HEK293 (cell line): Measurements from ENCODE around the gene MS4A4A.

ENCODE experiments used
- CTCF ChIA-PET: fragments of 350-600 bp; formaldehyde crosslinking; extraction: SDS; loops from one replicate; lab custom pipeline; 2021; ENCODE audit warnings: antibody characterized with exemption; lab: Yijun Ruan, JAX
- POLR2A ChIA-PET: fragments of 300-600 bp; formaldehyde crosslinking; extraction: SDS; loops from one replicate; lab custom pipeline; 2020; ENCODE audit warnings: antibody characterized with exemption, inconsistent platforms; lab: Yijun Ruan, JAX
- H3K27ac ChIP-seq: fragments of 200-500 bp; sonication (Bioruptor generic); 2 replicates; pipeline ENCODE4 v1.5.1; 2014; ENCODE audit warnings: low read depth, low read length, control low read depth, inconsistent platforms; ENCODE audit errors: extremely low read depth
- H3K36me3 ChIP-seq, 2 experiments: fragments of 200-500 bp in 1 of 2; sonication (Bioruptor generic) in 1 of 2; 1 replicate in 1 of 2; 2 replicates in 1 of 2; pipeline ENCODE4 v1.5.1; 2014 to 2017; ENCODE audit warnings: inconsistent platforms in 2 of 2, low read length in 2 of 2; ENCODE audit not compliant: control insufficient read depth in 2 of 2, insufficient read depth in 1 of 2
- H3K4me1 ChIP-seq: fragments of 200-500 bp; sonication (Bioruptor generic); 2 replicates; pipeline ENCODE4 v1.5.1; 2014; ENCODE audit warnings: mild to moderate bottlenecking, low read length, inconsistent platforms; ENCODE audit not compliant: control insufficient read depth, insufficient read depth
- H3K4me3 ChIP-seq: 2 replicates; pipeline ENCODE4 v1.5.1; 2011; ENCODE audit warnings: low read depth, mild to moderate bottlenecking, control low read depth, low read length, moderate library complexity
- H3K9me3 ChIP-seq: fragments of 200-500 bp; sonication (Bioruptor generic); 2 replicates; pipeline ENCODE4 v1.5.1; 2014; ENCODE audit warnings: low read depth, low read length, inconsistent platforms; ENCODE audit not compliant: control insufficient read depth, insufficient read depth
- KLF9 ChIP-seq: fragments of 450-650 bp; formaldehyde crosslinking; IDR thresholded peaks from 2 replicates; pipeline ENCODE4 v1.5.1; 2016; ENCODE audit warnings: missing biosample characterization, missing genetic modification characterization, low read depth
- SP3 ChIP-seq: fragments of 450-650 bp; formaldehyde crosslinking; IDR thresholded peaks from 2 replicates; pipeline ENCODE4 v1.5.1; 2016; ENCODE audit warnings: missing biosample characterization, missing genetic modification characterization
- ZBTB48 ChIP-seq: fragments of 450-650 bp; formaldehyde crosslinking; IDR thresholded peaks from 2 replicates; pipeline ENCODE4 v1.5.1; 2016; ENCODE audit warnings: missing biosample characterization, missing genetic modification characterization
- ZFP3 ChIP-seq: fragments of 450-650 bp; formaldehyde crosslinking; IDR thresholded peaks from 2 replicates; pipeline ENCODE4 v1.5.1; 2016; ENCODE audit warnings: low read depth, missing biosample characterization, missing genetic modification characterization
- ZNF138 ChIP-seq: fragments of 450-650 bp; formaldehyde crosslinking; IDR thresholded peaks from 2 replicates; pipeline ENCODE4 v1.5.1; 2016; ENCODE audit warnings: missing biosample characterization, missing genetic modification characterization, borderline replicate concordance
- ZNF19 ChIP-seq: fragments of 450-650 bp; formaldehyde crosslinking; IDR thresholded peaks from 2 replicates; pipeline ENCODE4; 2016; ENCODE audit warnings: missing biosample characterization, missing genetic modification characterization, low read depth
- ZNF202 ChIP-seq: fragments of 450-650 bp; formaldehyde crosslinking; IDR thresholded peaks from 2 replicates; pipeline ENCODE4 v1.5.1; 2016; ENCODE audit warnings: missing biosample characterization, missing genetic modification characterization, borderline replicate concordance
- ZNF239 ChIP-seq: fragments of 450-650 bp; formaldehyde crosslinking; IDR thresholded peaks from 2 replicates; pipeline ENCODE4 v1.5.1; 2016; ENCODE audit warnings: missing biosample characterization, missing genetic modification characterization
- ZNF266 ChIP-seq: fragments of 450-650 bp; formaldehyde crosslinking; IDR thresholded peaks from 2 replicates; pipeline ENCODE4 v1.5.1; 2016; ENCODE audit warnings: missing biosample characterization, missing genetic modification characterization, low read depth
- ZNF350 ChIP-seq: fragments of 450-650 bp; formaldehyde crosslinking; IDR thresholded peaks from 2 replicates; pipeline ENCODE4 v1.5.0; 2017; ENCODE audit warnings: missing biosample characterization, mild to moderate bottlenecking, missing genetic modification characterization
- ZNF473 ChIP-seq: fragments of 450-650 bp; formaldehyde crosslinking; IDR thresholded peaks from 2 replicates; pipeline ENCODE4 v1.5.1; 2017; ENCODE audit warnings: missing biosample characterization, missing genetic modification characterization
- ZNF626 ChIP-seq: fragments of 450-650 bp; sonication (Bioruptor Pico); formaldehyde crosslinking; IDR thresholded peaks from 2 replicates; pipeline ENCODE4 v1.5.1; 2018; ENCODE audit warnings: missing biosample characterization, missing genetic modification characterization, inconsistent platforms
- TF ChIP-seq, protein P1 (sequence below): fragments of 450-650 bp; formaldehyde crosslinking; conservative IDR thresholded peaks from 2 replicates; pipeline ENCODE4 v1.5.1; 2016; ENCODE audit warnings: low read depth, missing biosample characterization, missing genetic modification characterization
- TF ChIP-seq, protein P2 (sequence below): fragments of 450-650 bp; formaldehyde crosslinking; IDR thresholded peaks from 2 replicates; pipeline ENCODE4 v1.5.1; 2016; ENCODE audit warnings: missing biosample characterization, missing genetic modification characterization
- TF ChIP-seq, protein P3 (sequence below): fragments of 450-650 bp; formaldehyde crosslinking; IDR thresholded peaks from 2 replicates; pipeline ENCODE4 v1.5.1; 2016; ENCODE audit warnings: missing biosample characterization, missing genetic modification characterization
- TF ChIP-seq, protein P4 (sequence below): fragments of 450-650 bp; formaldehyde crosslinking; IDR thresholded peaks from 2 replicates; pipeline ENCODE4 v1.5.1; 2017; ENCODE audit warnings: missing biosample characterization, missing genetic modification characterization
- TF ChIP-seq, protein P5 (sequence below): fragments of 450-650 bp; formaldehyde crosslinking; IDR thresholded peaks from 2 replicates; pipeline ENCODE4 v1.5.1; 2016; ENCODE audit warnings: missing biosample characterization, missing genetic modification characterization
- TF ChIP-seq, protein P6 (sequence below): fragments of 450-650 bp; formaldehyde crosslinking; conservative IDR thresholded peaks from 2 replicates; pipeline ENCODE4 v1.5.1; 2016; ENCODE audit warnings: low read depth, missing biosample characterization, missing genetic modification characterization

MS4A4A gene

DNA sequence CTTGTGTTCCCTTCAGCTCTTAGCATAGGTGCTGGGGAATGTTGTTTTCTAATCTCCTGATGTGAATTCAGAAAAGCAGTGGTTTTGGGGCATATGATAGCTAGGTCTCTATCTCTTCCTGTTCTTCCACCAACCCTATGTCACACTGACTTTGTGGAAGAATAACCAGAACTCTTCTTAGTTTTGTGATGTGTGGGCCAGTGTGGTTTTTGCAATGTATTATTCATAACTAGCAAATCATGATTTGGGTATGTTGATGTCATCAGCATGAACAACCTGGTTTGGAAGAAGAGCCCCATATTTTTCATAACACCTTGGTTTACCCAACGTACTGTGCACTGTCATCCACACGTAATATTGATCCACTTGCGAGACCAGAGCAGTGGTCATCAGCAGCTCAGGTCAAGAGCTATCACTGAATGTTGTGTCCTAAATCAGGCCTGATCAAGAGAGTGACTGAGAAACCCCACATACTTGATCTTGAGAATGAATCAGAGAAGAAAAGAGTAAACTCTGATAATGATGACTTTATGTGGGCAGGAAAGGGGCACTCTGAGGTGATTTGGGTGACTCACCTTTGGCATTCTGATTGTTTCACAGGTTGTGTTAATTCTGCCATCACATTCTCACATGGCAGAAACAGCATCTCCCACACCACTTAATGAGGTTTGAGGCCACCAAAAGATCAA lies 27.2 kb downstream of the MS4A4A start:
- Histone ChIP-seq H3K27ac (no peak overlapping the region), H3K36me3 (no peaks in the 10 kb centered on the region), H3K9me3 (no peaks in the 10 kb centered on the region), H3K4me3 (no peak overlapping the region), H3K4me1 (no peaks in the 10 kb centered on the region)
- POLR2A ChIA-PET: no interaction called here
- CTCF ChIA-PET: no interaction called here
- TF ChIP-seq ZNF138 (tag by site-specific recombination) (no peak), ZFP3 (tag by site-specific recombination) (no peak), ZNF266 (tag by site-specific recombination) (no peak), ZNF239 (tag by site-specific recombination) (no peak), ZNF473 (tag by site-specific recombination) (no peak), ZNF626 (tag by site-specific recombination) (no peak), KLF9 (no peak), ZNF202 (tag by site-specific recombination) (no peak), ZNF19 (no peak), SP3 (tag by site-specific recombination) (no peak), ZNF350 (tag by site-specific recombination) (no peak), ZBTB48 (no peak)
- TF ChIP-seq, protein P1, sequence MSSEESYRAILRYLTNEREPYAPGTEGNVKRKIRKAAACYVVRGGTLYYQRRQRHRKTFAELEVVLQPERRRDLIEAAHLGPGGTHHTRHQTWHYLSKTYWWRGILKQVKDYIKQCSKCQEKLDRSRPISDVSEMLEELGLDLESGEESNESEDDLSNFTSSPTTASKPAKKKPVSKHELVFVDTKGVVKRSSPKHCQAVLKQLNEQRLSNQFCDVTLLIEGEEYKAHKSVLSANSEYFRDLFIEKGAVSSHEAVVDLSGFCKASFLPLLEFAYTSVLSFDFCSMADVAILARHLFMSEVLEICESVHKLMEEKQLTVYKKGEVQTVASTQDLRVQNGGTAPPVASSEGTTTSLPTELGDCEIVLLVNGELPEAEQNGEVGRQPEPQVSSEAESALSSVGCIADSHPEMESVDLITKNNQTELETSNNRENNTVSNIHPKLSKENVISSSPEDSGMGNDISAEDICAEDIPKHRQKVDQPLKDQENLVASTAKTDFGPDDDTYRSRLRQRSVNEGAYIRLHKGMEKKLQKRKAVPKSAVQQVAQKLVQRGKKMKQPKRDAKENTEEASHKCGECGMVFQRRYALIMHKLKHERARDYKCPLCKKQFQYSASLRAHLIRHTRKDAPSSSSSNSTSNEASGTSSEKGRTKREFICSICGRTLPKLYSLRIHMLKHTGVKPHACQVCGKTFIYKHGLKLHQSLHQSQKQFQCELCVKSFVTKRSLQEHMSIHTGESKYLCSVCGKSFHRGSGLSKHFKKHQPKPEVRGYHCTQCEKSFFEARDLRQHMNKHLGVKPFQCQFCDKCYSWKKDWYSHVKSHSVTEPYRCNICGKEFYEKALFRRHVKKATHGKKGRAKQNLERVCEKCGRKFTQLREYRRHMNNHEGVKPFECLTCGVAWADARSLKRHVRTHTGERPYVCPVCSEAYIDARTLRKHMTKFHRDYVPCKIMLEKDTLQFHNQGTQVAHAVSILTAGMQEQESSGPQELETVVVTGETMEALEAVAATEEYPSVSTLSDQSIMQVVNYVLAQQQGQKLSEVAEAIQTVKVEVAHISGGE: no peak
- TF ChIP-seq, protein P2, sequence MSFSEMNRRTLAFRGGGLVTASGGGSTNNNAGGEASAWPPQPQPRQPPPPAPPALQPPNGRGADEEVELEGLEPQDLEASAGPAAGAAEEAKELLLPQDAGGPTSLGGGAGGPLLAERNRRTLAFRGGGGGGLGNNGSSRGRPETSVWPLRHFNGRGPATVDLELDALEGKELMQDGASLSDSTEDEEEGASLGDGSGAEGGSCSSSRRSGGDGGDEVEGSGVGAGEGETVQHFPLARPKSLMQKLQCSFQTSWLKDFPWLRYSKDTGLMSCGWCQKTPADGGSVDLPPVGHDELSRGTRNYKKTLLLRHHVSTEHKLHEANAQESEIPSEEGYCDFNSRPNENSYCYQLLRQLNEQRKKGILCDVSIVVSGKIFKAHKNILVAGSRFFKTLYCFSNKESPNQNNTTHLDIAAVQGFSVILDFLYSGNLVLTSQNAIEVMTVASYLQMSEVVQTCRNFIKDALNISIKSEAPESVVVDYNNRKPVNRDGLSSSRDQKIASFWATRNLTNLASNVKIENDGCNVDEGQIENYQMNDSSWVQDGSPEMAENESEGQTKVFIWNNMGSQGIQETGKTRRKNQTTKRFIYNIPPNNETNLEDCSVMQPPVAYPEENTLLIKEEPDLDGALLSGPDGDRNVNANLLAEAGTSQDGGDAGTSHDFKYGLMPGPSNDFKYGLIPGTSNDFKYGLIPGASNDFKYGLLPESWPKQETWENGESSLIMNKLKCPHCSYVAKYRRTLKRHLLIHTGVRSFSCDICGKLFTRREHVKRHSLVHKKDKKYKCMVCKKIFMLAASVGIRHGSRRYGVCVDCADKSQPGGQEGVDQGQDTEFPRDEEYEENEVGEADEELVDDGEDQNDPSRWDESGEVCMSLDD (tag by site-specific recombination): no peak
- TF ChIP-seq, protein P3, sequence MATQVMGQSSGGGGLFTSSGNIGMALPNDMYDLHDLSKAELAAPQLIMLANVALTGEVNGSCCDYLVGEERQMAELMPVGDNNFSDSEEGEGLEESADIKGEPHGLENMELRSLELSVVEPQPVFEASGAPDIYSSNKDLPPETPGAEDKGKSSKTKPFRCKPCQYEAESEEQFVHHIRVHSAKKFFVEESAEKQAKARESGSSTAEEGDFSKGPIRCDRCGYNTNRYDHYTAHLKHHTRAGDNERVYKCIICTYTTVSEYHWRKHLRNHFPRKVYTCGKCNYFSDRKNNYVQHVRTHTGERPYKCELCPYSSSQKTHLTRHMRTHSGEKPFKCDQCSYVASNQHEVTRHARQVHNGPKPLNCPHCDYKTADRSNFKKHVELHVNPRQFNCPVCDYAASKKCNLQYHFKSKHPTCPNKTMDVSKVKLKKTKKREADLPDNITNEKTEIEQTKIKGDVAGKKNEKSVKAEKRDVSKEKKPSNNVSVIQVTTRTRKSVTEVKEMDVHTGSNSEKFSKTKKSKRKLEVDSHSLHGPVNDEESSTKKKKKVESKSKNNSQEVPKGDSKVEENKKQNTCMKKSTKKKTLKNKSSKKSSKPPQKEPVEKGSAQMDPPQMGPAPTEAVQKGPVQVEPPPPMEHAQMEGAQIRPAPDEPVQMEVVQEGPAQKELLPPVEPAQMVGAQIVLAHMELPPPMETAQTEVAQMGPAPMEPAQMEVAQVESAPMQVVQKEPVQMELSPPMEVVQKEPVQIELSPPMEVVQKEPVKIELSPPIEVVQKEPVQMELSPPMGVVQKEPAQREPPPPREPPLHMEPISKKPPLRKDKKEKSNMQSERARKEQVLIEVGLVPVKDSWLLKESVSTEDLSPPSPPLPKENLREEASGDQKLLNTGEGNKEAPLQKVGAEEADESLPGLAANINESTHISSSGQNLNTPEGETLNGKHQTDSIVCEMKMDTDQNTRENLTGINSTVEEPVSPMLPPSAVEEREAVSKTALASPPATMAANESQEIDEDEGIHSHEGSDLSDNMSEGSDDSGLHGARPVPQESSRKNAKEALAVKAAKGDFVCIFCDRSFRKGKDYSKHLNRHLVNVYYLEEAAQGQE: no peak
- TF ChIP-seq, protein P4, sequence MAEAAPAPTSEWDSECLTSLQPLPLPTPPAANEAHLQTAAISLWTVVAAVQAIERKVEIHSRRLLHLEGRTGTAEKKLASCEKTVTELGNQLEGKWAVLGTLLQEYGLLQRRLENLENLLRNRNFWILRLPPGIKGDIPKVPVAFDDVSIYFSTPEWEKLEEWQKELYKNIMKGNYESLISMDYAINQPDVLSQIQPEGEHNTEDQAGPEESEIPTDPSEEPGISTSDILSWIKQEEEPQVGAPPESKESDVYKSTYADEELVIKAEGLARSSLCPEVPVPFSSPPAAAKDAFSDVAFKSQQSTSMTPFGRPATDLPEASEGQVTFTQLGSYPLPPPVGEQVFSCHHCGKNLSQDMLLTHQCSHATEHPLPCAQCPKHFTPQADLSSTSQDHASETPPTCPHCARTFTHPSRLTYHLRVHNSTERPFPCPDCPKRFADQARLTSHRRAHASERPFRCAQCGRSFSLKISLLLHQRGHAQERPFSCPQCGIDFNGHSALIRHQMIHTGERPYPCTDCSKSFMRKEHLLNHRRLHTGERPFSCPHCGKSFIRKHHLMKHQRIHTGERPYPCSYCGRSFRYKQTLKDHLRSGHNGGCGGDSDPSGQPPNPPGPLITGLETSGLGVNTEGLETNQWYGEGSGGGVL (tag by site-specific recombination): no peak
- TF ChIP-seq, protein P5, sequence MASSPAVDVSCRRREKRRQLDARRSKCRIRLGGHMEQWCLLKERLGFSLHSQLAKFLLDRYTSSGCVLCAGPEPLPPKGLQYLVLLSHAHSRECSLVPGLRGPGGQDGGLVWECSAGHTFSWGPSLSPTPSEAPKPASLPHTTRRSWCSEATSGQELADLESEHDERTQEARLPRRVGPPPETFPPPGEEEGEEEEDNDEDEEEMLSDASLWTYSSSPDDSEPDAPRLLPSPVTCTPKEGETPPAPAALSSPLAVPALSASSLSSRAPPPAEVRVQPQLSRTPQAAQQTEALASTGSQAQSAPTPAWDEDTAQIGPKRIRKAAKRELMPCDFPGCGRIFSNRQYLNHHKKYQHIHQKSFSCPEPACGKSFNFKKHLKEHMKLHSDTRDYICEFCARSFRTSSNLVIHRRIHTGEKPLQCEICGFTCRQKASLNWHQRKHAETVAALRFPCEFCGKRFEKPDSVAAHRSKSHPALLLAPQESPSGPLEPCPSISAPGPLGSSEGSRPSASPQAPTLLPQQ (tag by site-specific recombination): no peak
- TF ChIP-seq, protein P6, sequence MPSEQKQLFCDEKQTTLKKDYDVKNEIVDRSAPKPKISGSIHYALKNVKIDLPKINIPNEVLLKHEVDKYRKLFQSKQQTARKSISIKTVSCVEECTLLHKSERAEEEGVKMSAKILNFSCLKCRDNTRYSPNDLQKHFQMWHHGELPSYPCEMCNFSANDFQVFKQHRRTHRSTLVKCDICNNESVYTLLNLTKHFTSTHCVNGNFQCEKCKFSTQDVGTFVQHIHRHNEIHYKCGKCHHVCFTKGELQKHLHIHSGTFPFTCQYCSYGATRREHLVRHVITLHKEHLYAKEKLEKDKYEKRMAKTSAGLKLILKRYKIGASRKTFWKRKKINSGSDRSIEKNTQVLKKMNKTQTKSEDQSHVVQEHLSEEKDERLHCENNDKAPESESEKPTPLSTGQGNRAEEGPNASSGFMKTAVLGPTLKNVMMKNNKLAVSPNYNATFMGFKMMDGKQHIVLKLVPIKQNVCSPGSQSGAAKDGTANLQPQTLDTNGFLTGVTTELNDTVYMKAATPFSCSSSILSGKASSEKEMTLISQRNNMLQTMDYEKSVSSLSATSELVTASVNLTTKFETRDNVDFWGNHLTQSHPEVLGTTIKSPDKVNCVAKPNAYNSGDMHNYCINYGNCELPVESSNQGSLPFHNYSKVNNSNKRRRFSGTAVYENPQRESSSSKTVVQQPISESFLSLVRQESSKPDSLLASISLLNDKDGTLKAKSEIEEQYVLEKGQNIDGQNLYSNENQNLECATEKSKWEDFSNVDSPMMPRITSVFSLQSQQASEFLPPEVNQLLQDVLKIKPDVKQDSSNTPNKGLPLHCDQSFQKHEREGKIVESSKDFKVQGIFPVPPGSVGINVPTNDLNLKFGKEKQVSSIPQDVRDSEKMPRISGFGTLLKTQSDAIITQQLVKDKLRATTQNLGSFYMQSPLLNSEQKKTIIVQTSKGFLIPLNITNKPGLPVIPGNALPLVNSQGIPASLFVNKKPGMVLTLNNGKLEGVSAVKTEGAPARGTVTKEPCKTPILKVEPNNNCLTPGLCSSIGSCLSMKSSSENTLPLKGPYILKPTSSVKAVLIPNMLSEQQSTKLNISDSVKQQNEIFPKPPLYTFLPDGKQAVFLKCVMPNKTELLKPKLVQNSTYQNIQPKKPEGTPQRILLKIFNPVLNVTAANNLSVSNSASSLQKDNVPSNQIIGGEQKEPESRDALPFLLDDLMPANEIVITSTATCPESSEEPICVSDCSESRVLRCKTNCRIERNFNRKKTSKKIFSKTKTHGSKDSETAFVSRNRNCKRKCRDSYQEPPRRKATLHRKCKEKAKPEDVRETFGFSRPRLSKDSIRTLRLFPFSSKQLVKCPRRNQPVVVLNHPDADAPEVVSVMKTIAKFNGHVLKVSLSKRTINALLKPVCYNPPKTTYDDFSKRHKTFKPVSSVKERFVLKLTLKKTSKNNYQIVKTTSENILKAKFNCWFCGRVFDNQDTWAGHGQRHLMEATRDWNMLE (tag by site-specific recombination): no peak
